ENCODE results near the gene AIFM3. TPM values are rescaled to one million over a fixed set of nuclear protein-coding genes. Genes with fewer than 3 reads are reported as not detected.

The AIFM3 gene
- total and polyA plus RNA-seq, 2 of the 4 experiments (the other 2 are of a cell fraction) = 0.09 to 0.18 TPM

GRCh38 chr22:20959578-20960461, 7.2 kb upstream of the AIFM3 start (continued):
- TF ChIP-seq CEBPB (IDR thresholded peaks at IDR 0.05; ENCODE audit: low read depth, low read length) = no peak
- TF ChIP-seq RAD21 (IDR thresholded peaks at IDR 0.05; ENCODE audit: low read length) = no peak
- no peak for TF ChIP-seq SMC3 (IDR thresholded peaks at IDR 0.05; ENCODE audit: low read depth, low read length)
- TF ChIP-seq MXI1 (IDR thresholded peaks at IDR 0.05; ENCODE audit: borderline replicate concordance, low read depth, low read length) = no peak
- TF ChIP-seq BHLHE40 (IDR thresholded peaks at IDR 0.05; ENCODE audit: low read depth, low read length) = no peak
- no peak for TF ChIP-seq MAFK (IDR thresholded peaks at IDR 0.05; ENCODE audit: low read depth, low read length)

DNA sequence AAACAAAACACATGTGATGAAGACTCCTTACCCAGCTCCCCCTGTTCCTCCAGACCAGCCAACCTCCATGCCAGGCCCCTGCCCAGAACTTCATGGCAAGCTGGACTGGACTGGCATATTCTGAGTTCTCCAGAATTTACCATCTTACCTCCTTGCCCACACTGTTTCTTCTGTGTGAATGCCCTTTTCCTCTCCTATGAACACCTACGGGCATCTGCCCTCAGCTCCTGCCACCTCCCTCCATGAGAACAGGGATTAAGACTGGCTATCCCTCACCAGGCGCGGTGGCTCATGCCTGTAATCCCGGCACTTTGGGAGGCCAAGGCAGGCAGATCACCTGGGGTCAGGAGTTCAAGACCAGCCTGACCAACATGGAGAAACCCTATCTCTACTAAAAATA, 6.4 kb upstream of the AIFM3 start:
- H3K56ac ChIP-seq (ENCODE audit: extremely low read depth, insufficient read depth, low read length) = no peak overlapping the region
- dilution Hi-C loops (cut with HindIII; ENCODE audit: low sequenced_read_pairs, unreplicated experiment) (no loop called here), in situ Hi-C loops (cut with MboI; ENCODE audit: low sequenced_read_pairs) (no loop called here), intact Hi-C loops (cut with micrococcal nuclease) (no loop called here)
- no peak overlapping the region for H2BK120ac ChIP-seq (ENCODE audit: low read depth, low read length)
- H3K27me3 ChIP-seq (ENCODE audit: control insufficient read depth, insufficient read depth, low read length) = peaks cover 24% of the 10 kb centered on the region
- H2AK5ac ChIP-seq (ENCODE audit: low read depth, low read length) = no peak overlapping the region
- no peak overlapping the region for H3K4me3 ChIP-seq (ENCODE audit: insufficient read depth, low read depth, low read length)
- H4K5ac ChIP-seq (ENCODE audit: low read depth, low read length) = no peak overlapping the region
- no peak overlapping the region for H2BK20ac ChIP-seq (ENCODE audit: low read depth, low read length)
- BruUV-seq (replicated peaks) = no TSS peak
- no peak overlapping the region for H3K4me2 ChIP-seq (ENCODE audit: low read depth, low read length)
- H3K9me1 ChIP-seq (ENCODE audit: insufficient read depth, low read length) = 0 out of 2 replicates have a peak, but pooled peaks cover 7% of the 10 kb centered on the region
- H2BK15ac ChIP-seq (ENCODE audit: low read depth, low read length) = no peak overlapping the region
- H4K20me1 ChIP-seq (ENCODE audit: insufficient read depth, low read length) = peaks cover 11% of the 10 kb centered on the region; the same call in 1 of the 2 replicates
- ChIA-PET POLR2A (ENCODE audit: unreplicated experiment) (no interaction called here), CTCF (interaction anchor here (0.7 kb wide), 1 partner anchor 1868 kb away, joined by 3 read pairs; no protein-coding TSS in a partner anchor)
- no peak overlapping the region for H2BK5ac ChIP-seq (ENCODE audit: low read depth, low read length, poor library complexity, severe bottlenecking)
- H2AFZ ChIP-seq (replicated peaks; ENCODE audit: low read length, poor library complexity) = no peak overlapping the region
- no peak overlapping the region for H2AK9ac ChIP-seq (replicated peaks; ENCODE audit: low read depth, low read length, poor library complexity)
- no peak overlapping the region for H3K9ac ChIP-seq (ENCODE audit: low read depth, low read length)
- no peaks in the 10 kb centered on the region for H3K9me3 ChIP-seq (ENCODE audit: control insufficient read depth, insufficient read depth, low read length)
- H4K91ac ChIP-seq (ENCODE audit: insufficient read depth, low read depth, low read length) = no peak overlapping the region
- no peak overlapping the region for H3K4ac ChIP-seq (ENCODE audit: low read depth, low read length)
- H3K14ac ChIP-seq (replicated peaks; ENCODE audit: low read depth, low read length) = no peak overlapping the region
- no peak overlapping the region for H3K27ac ChIP-seq (ENCODE audit: insufficient read depth, low read length)
- peaks cover 0 to 13% of the 10 kb centered on the region in 2 experiments; a peak in 2 of 4 replicates for H3K79me1 ChIP-seq (ENCODE audit: low read depth in 1 of 2, low read length in 2 of 2)
- no peak overlapping the region for H4K8ac ChIP-seq (ENCODE audit: low read depth in 2 of 2, low read length in 2 of 2)
- no CpG with 5 or more reads among the region's 4 CpGs for WGBS, 2 experiments (ENCODE audit: extremely low coverage in 2 of 2, insufficient read length in 1 of 2)
- H3K18ac ChIP-seq (ENCODE audit: low read depth, low read length) = no peak overlapping the region
- TF ChIP-seq FOS (IDR thresholded peaks at IDR 0.05; ENCODE audit: low read depth, low read length) (no peak), NFE2L2 (IDR thresholded peaks at IDR 0.05; ENCODE audit: low read depth, low read length) (no peak), BHLHE40 (IDR thresholded peaks at IDR 0.05; ENCODE audit: low read depth, low read length) (no peak), MAZ (IDR thresholded peaks at IDR 0.05; ENCODE audit: borderline replicate concordance, low read depth, low read length) (no peak), MXI1 (IDR thresholded peaks at IDR 0.05; ENCODE audit: borderline replicate concordance, low read depth, low read length) (no peak)
- no peaks in the 10 kb centered on the region for H3K36me3 ChIP-seq (ENCODE audit: control insufficient read depth, insufficient read depth, low read length)
- ATAC-seq (ENCODE audit: low read depth) (no peak), DNase-seq (no peak)
- H3K23ac ChIP-seq (ENCODE audit: low read depth, low read length) = no peak overlapping the region; the same call in 1 of the 2 replicates
- H3K4me1 ChIP-seq (ENCODE audit: control insufficient read depth, insufficient read depth, low read length) = peaks cover 6% of the 10 kb centered on the region; the same call in 1 of the 2 replicates

Measured in IMR-90 (cell line).